Effector memory CD8-positive, alpha-beta T cell (primary cell): ENCODE measurements around the gene PIGN.

Source experiments
- ATAC-seq: fragments of 150-1000 bp; cut with Tn5 transposase; replicated peaks from 2 replicates; pipeline ENCODE4 v1.10.0; 2021; ENCODE audit warnings: mild to moderate bottlenecking, moderate library complexity
- DNase-seq, 3 experiments: peaks; one replicate each; pipeline ENCODE4 v3.0.0; 2021
- H3K27ac Mint-ChIP-seq, 2 donors: one replicate each; pipeline ENCODE4 v1.8.0; 2022; ENCODE audit warnings: mild to moderate bottlenecking in 2 of 2, mixed read lengths in 2 of 2, moderate library complexity in 2 of 2
- H3K27me3 Mint-ChIP-seq, 2 donors: one replicate each; pipeline ENCODE4 v1.8.0; 2022; ENCODE audit warnings: mixed read lengths in 2 of 2
- H3K36me3 Mint-ChIP-seq: one replicate; pipeline ENCODE4 v1.8.0; 2022; ENCODE audit warnings: mild to moderate bottlenecking, moderate library complexity, mixed read lengths; ENCODE audit not compliant: insufficient read depth
- H3K4me1 Mint-ChIP-seq, 2 donors: one replicate each; pipeline ENCODE4 v1.8.0; 2022; ENCODE audit warnings: low read depth in 2 of 2, mixed read lengths in 2 of 2
- H3K4me3 Mint-ChIP-seq, 2 donors: one replicate each; pipeline ENCODE4 v1.8.0; 2022; ENCODE audit warnings: mild to moderate bottlenecking in 2 of 2, mixed read lengths in 2 of 2, moderate library complexity in 2 of 2
- H3K9me3 Mint-ChIP-seq, 2 donors: one replicate each; pipeline ENCODE4 v1.8.0; 2022; ENCODE audit warnings: mixed read lengths in 2 of 2

Gene PIGN

DNA sequence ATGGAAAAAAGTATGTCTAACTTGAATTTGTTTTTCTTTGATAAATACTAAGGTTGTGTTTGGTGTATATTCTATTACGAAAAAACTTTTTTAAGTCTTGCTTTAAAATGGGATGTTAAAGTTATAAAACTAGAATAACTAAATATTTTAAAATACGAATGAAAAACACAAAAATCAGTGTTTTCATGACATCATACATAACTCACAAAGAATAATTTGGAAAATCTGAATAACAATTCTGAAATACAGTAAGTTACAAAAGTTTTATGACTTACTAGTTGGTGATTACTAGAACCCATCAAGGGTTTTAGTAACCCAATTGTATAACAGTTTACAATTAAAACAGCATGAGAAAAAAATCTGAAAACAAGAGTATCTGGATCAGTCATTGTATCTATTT is 61.2 kb downstream of the PIGN start:
- Mint-ChIP-seq H3K27ac (no peak overlapping the region), H3K9me3 (no peaks in the 10 kb centered on the region), H3K4me1 (no peaks in the 10 kb centered on the region), H3K4me3 (no peak overlapping the region), H3K36me3 (no peaks in the 10 kb centered on the region), H3K27me3 (no peaks in the 10 kb centered on the region)
- ATAC-seq (no peak), DNase-seq (no peak)

DNA sequence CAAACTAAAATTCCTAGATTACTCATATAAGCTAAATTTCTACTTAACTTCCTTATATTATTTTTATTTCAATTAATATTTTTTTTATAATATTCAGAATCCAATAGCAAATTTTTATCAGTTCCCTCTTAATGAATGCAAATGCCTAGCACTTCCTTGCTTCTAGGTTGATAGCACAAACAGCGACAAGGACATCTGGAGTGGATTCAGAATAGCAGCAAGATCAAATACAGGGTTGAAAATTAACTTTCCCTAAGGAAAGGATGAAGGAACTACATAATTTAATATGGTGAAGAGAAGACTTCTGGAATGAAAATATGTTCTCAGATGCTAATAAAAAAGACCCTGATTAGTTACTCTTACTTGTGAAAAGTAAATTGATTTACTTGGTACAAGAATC is 64.5 kb downstream of the PIGN start:
- ATAC-seq (no peak), DNase-seq (no peak)
- no peaks in the 10 kb centered on the region for H3K4me1 Mint-ChIP-seq
- H3K9me3 Mint-ChIP-seq, result no peaks in the 10 kb centered on the region
- no peak overlapping the region for H3K27ac Mint-ChIP-seq
- H3K36me3 Mint-ChIP-seq, result peaks cover 4% of the 10 kb centered on the region
- no peak overlapping the region for H3K4me3 Mint-ChIP-seq
- no peaks in the 10 kb centered on the region for H3K27me3 Mint-ChIP-seq

DNA sequence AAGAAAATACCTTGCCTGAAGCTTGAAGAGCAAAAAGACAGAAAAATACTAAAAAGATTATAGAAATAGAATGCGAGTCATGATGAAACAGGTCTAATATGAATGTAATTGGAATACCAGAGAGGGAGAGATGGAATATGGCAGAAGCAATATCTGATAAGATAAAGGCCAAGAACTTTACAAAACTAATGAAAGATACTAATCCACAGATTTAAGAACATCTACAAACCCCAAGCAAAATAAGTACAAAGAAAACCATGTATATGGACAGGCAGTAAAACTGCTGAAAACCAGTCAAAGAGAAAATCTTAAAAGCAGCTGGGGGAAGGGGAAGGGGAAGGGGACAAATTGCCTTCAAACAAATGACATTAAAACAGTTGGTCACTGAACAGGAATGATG is 67.0 kb downstream of the PIGN start:
- Mint-ChIP-seq H3K4me3 (no peak overlapping the region), H3K9me3 (no peaks in the 10 kb centered on the region), H3K36me3 (peaks cover 4% of the 10 kb centered on the region), H3K27me3 (no peaks in the 10 kb centered on the region), H3K27ac (peak overlapping the region in 1 of 2 donors; percentile 64), H3K4me1 (no peaks in the 10 kb centered on the region)
- no peak for DNase-seq
- ATAC-seq, result no peak

DNA sequence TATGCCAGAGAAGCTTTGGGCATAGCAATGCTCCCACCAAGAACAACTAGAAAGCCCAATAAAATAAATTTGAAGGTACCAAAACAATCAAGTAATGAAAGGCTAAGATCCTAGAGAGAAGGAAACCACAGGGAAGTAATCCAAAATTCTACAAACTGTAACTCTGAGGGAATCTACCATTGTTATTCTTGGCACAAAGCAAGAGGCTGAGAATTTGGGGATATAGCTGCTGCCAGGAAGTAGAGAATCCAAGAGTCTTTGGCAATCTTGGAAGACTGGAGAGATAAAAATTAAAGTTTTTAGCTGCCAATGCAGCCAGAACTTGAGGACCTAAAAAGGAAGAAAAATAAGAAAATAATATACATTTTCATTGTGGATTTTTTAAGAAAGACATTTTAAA is 68.5 kb downstream of the PIGN start:
- ATAC-seq (no peak), DNase-seq (no peak)
- H3K27me3 Mint-ChIP-seq, result no peaks in the 10 kb centered on the region
- no peak overlapping the region for H3K27ac Mint-ChIP-seq
- no peaks in the 10 kb centered on the region for H3K4me1 Mint-ChIP-seq
- no peak overlapping the region for H3K4me3 Mint-ChIP-seq
- H3K9me3 Mint-ChIP-seq, result no peaks in the 10 kb centered on the region
- peaks cover 12% of the 10 kb centered on the region for H3K36me3 Mint-ChIP-seq

DNA sequence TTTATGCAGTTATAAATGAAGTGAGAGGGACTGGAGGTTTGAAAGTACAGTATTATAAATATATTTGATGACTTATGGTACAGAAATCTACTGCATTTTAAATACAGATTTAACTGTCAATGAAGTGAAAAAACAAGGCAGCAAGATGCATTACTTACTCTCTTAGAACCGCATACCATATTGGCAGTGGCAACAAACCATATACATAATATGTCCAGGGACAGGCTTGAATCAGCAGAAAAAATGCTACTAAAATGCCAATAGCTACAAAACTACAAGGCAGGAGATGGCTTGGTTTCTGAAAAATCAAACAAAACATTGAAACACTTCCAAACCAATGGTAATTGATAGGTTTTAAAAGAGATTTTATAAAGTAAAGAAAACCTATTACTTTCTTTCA is 77.2 kb downstream of the PIGN start:
- Mint-ChIP-seq H3K36me3 (peaks cover 14% of the 10 kb centered on the region), H3K9me3 (no peaks in the 10 kb centered on the region), H3K27ac (no peak overlapping the region), H3K27me3 (no peaks in the 10 kb centered on the region), H3K4me1 (no peaks in the 10 kb centered on the region), H3K4me3 (no peak overlapping the region)
- ATAC-seq (no peak), DNase-seq (no peak)

DNA sequence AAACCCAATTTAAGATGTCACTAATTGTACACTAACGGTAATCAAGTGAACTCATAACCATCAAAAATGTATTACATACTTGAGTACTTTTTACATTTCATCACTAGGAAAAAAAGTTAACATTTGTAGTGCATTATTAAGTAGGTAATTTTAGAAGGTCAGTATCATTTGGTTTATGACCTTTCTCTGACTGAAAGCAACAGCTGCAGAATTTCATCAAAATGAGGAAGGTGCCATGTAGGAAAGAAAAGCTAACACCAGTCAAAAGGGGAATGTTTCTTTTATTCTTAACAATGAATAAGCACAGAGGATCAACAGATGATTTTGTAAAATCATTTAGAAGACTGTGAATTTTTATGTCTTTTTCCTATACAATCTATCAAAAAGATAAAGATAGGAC is 79.0 kb downstream of the PIGN start:
- ATAC-seq (no peak), DNase-seq (no peak)
- no peaks in the 10 kb centered on the region for H3K27me3 Mint-ChIP-seq
- no peak overlapping the region for H3K27ac Mint-ChIP-seq
- no peaks in the 10 kb centered on the region for H3K9me3 Mint-ChIP-seq
- H3K36me3 Mint-ChIP-seq, result peaks cover 7% of the 10 kb centered on the region
- no peak overlapping the region for H3K4me3 Mint-ChIP-seq
- H3K4me1 Mint-ChIP-seq, result no peaks in the 10 kb centered on the region

DNA sequence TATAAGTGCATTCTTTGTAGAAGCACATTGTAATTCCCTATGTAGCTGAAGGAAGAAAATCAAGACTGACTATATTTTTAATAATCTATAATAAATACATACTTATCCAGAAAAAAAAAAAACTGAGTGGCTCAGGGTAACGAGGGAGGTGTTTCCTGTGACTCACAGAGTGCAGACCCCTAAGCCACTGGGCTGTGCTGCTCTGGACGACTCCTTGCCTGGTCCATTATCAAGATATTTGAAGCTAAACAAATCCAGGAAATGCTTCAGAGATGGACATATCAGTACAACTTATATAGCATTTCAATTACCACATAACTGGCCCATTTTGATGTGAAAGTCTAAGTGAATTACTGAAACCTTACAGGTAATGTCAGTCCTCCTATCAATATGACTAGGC is 80.6 kb downstream of the PIGN start:
- Mint-ChIP-seq H3K9me3 (no peaks in the 10 kb centered on the region), H3K36me3 (peaks cover 11% of the 10 kb centered on the region), H3K4me3 (no peak overlapping the region), H3K27me3 (no peaks in the 10 kb centered on the region), H3K4me1 (no peaks in the 10 kb centered on the region), H3K27ac (no peak overlapping the region)
- no peak for ATAC-seq
- DNase-seq, result no peak

DNA sequence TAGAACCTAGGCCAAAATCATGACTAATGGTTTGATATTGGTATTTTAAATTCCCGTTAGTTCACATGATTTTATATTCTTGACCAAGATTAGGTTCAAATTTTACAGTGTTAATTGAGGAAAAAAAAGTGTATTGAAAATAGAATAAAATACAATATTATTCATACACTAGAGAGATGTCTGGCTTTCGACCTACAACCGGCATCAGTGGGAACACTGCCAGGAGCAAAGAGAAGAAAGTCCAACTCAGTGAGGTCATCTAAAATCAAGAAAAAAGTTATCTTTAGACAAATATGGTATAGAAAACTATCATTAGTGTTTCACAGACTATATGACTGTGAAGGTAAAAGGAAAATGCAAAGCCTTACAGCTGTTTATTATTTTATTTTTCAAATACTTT is 81.5 kb downstream of the PIGN start:
- DNase-seq (no peak), ATAC-seq (no peak)
- H3K9me3 Mint-ChIP-seq, result no peaks in the 10 kb centered on the region
- H3K36me3 Mint-ChIP-seq, result peaks cover 11% of the 10 kb centered on the region
- H3K4me3 Mint-ChIP-seq, result no peak overlapping the region
- no peaks in the 10 kb centered on the region for H3K27me3 Mint-ChIP-seq
- no peak overlapping the region for H3K27ac Mint-ChIP-seq
- H3K4me1 Mint-ChIP-seq, result no peaks in the 10 kb centered on the region

DNA sequence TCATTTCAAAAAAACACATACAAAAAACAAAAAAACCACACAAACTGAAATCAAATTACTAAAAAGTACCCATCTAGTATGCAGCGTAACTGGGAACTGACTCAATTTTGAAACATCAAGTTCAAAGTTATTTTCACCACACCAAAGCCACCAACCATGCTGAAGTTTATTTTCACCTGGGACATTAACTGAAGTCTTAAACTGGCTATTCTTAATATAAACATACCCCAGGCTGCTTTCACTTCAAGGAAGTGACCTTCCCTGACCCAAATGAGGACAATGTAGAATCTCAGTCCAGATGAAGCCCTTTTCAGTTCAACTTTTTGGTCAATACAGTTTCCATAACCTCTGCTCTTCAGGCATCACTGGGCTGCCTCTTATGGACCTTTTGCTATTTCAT is 84.6 kb downstream of the PIGN start:
- no peaks in the 10 kb centered on the region for H3K9me3 Mint-ChIP-seq
- no peak overlapping the region for H3K27ac Mint-ChIP-seq
- ATAC-seq (no peak), DNase-seq (no peak)
- H3K4me3 Mint-ChIP-seq, result no peak overlapping the region
- H3K36me3 Mint-ChIP-seq, result peaks cover 11% of the 10 kb centered on the region
- H3K4me1 Mint-ChIP-seq, result no peaks in the 10 kb centered on the region
- H3K27me3 Mint-ChIP-seq, result no peaks in the 10 kb centered on the region

DNA sequence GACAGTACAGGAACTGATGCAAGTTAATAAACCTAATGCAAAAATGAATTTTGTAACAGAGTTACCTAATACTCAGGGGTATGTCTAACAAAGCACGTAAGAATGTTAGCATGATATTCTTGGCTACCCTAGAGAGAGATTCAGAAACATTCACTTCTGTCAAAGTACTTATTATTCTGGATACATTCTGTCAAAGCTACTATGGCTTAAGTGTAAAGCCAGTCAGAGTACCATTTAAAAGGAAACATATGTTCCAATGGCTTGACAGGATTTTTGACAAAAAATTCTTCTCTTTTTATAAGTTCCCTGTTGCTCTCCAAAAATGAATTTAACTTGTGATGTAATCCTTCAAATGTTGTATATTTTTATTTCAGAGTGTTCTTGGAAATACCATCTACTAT is 85.5 kb downstream of the PIGN start:
- Mint-ChIP-seq H3K36me3 (peaks cover 8% of the 10 kb centered on the region), H3K27me3 (no peaks in the 10 kb centered on the region), H3K4me3 (no peak overlapping the region), H3K4me1 (no peaks in the 10 kb centered on the region), H3K27ac (no peak overlapping the region), H3K9me3 (no peaks in the 10 kb centered on the region)
- no peak for DNase-seq
- no peak for ATAC-seq

DNA sequence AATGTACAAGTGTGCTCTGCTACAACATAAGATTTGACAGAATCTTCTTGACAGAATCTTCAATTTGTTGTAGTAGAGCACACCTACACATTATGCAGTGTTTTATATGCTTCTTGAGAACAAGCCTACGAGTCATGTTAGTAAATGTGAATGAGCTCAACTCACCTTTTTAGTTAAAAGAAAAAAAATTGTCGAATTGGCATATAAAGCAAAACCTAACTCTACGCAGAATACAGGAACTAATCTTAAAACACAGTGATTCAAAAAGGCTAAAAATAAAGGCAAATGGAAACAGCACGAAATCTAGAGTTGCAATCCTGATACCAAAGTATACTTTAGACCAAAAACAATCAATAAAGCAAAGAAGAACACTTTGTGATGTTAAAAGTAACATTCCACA is 87.9 kb downstream of the PIGN start:
- no peak for DNase-seq
- H3K4me3 Mint-ChIP-seq, result no peak overlapping the region
- no peaks in the 10 kb centered on the region for H3K27me3 Mint-ChIP-seq
- no peaks in the 10 kb centered on the region for H3K4me1 Mint-ChIP-seq
- H3K36me3 Mint-ChIP-seq, result peaks cover 11% of the 10 kb centered on the region
- ATAC-seq, result no peak
- no peak overlapping the region for H3K27ac Mint-ChIP-seq
- H3K9me3 Mint-ChIP-seq, result no peaks in the 10 kb centered on the region

DNA sequence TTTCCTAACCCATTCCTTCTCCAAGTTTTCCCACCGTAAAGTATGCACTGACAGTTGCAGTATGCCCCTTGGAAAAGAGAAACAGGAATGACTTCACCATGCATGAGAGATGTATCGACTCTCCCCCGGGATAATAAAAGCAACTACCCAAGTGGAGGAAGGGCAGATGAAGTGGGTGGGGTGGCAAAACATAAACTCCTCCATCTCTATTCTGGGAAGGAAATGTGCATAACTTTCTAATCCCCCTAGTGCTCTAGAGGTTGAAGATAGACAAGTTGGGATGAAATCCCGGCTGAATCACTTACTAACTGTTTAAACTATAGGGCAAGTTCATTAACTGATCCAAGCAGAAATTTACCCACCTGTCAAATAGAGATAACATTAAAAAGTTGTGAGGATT is 89.2 kb downstream of the PIGN start:
- DNase-seq, result no peak
- Mint-ChIP-seq H3K9me3 (no peaks in the 10 kb centered on the region), H3K4me1 (no peaks in the 10 kb centered on the region), H3K27me3 (no peaks in the 10 kb centered on the region), H3K36me3 (peaks cover 11% of the 10 kb centered on the region), H3K4me3 (no peak overlapping the region), H3K27ac (no peak overlapping the region)
- ATAC-seq, result no peak

DNA sequence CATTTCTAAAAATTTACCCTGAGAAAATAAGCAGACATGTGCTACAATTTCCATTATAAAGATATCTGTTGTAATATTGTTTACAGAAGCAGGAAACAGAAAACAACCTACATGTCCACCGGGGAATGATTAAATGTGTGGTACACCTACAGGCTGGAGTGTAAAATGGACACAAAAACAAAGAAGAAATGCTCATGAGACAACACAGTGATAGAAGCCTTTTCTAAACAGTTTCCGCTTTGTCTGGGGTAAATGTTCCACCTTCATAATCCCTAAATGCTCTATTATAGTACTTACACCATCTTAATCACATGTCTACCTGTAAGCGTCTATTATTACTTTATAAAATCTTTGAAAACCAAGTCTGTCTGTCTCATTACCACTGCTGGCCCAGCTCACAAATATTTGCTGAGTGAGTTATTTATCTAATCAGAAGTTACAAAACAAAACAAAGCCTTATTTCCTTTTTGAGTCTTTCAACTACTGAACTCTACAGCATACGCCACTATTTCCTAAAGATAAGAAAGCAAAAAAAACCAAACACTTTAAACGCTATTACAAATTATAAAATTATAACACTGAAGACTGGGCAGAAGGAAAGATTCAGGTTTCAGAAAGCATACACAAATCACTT is 95.3 kb downstream of the PIGN start:
- Mint-ChIP-seq H3K27me3 (no peaks in the 10 kb centered on the region), H3K36me3 (peaks cover 7% of the 10 kb centered on the region), H3K4me1 (no peaks in the 10 kb centered on the region), H3K27ac (no peak overlapping the region), H3K4me3 (no peak overlapping the region), H3K9me3 (no peaks in the 10 kb centered on the region)
- no peak for ATAC-seq
- no peak for DNase-seq

DNA sequence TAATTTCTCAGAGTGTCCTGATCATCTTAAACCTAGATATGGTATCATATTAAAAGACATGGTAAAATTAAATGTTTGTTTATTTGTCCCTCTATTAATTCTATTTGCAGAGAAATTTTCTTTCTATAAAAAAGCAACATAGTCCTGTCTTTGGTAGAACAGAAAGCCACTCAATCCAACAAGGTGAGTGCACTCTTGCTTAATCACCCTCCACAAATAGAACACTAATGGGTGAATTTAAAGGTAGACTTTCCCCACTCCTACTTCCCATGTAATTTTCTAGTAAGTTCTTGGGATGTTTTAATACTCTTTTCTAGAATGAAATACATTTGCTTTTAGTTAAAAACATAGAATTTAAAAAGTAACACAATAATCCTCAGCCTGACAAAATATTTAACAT is 97.7 kb downstream of the PIGN start:
- H3K4me3 Mint-ChIP-seq, result no peak overlapping the region
- ATAC-seq, result no peak
- no peaks in the 10 kb centered on the region for H3K9me3 Mint-ChIP-seq
- no peaks in the 10 kb centered on the region for H3K4me1 Mint-ChIP-seq
- no peaks in the 10 kb centered on the region for H3K27me3 Mint-ChIP-seq
- no peak overlapping the region for H3K27ac Mint-ChIP-seq
- no peak for DNase-seq
- H3K36me3 Mint-ChIP-seq, result peaks cover 9% of the 10 kb centered on the region

DNA sequence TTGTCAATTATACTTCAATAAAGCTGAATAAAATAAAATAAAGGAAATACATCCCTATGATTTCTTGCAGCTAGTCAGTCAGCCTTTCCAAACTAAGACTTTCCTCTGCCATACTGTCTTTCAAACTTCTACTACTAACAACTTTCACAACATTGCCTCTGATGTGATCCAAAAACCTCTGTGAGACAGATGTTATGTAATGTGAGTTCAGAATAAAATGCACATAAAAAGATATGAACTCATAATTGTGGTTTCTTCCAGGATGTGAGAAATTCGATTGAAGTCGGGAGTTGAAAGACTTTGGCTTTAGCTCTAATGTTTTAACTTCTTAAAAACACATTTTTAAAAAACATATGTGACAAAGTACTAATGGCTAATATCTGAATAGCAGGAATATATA is 98.7 kb downstream of the PIGN start:
- DNase-seq, result no peak
- no peaks in the 10 kb centered on the region for H3K9me3 Mint-ChIP-seq
- H3K4me1 Mint-ChIP-seq, result no peaks in the 10 kb centered on the region
- peaks cover 9% of the 10 kb centered on the region for H3K36me3 Mint-ChIP-seq
- no peak overlapping the region for H3K27ac Mint-ChIP-seq
- H3K27me3 Mint-ChIP-seq, result no peaks in the 10 kb centered on the region
- ATAC-seq, result no peak
- no peak overlapping the region for H3K4me3 Mint-ChIP-seq
